Activated CD4-positive, alpha-beta T cell treated with anti-CD3 and anti-CD28 coated beads, Interleukin-2, amount 50 U/mL, for 1 hour (primary cell): ENCODE measurements around the gene FBXO4.
"Not testable (repeated sequence)": the region's sequence is repeated elsewhere in the genome, so short reads cannot be mapped to it uniquely, and the experiment has no call there.

ENCODE experiments used
- DNase-seq: peaks from one replicate; pipeline ENCODE4 v3.0.0-alpha.2; 2020

The FBXO4 gene

GRCh38 chr5:41925555-41925951 lies 472 bp downstream of the FBXO4 start:
- DNase-seq = peak; percentile 22

- no peak for DNase-seq
Measured at GRCh38 chr5:41927604-41928003, 2.5 kb downstream of the FBXO4 start.

DNA sequence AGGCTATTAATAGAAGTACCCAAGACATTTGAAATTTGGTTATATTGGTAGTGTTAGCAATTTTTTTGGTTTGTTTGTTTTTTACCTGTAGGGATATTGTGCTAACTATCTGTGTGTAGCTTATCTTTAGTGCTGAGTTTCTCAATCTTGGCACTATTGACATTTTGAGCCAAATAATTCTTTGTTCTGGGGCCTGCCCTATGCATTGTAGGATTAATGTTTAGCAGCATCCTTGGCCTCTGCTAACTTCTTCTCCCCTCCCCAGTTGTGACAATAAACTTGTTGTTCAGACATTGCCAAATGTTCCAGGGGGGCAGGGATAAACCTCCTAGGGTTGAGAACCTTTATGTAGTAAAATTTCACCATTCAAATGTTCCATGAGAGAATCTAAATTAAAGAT lies 4.0 kb downstream of the FBXO4 start:
- no peak for DNase-seq

- no peak for DNase-seq
Measured at GRCh38 chr5:41932770-41933169, 7.7 kb downstream of the FBXO4 start.

GRCh38 chr5:41935544-41935943 lies 10.5 kb downstream of the FBXO4 start:
- DNase-seq = no peak

DNA sequence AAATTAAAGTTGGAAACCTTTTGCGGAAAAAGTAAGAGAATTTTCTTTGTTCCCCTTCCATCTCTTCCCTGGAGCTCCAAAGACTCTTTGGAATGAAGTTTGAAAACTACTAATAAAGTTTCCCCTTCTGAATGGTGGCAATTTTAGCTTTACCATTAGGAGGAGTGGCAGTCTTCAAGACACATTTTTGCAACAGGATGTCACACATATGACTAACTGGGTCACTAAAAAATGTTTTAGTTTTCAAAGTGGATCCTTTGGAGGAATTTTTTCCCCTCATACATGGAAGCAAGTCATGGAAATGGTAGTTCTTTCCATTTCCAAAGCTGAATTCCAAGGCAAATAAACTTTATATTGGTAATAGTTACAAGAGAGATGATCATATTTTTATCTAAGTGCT lies 15.6 kb downstream of the FBXO4 start:
- no peak for DNase-seq

GRCh38 chr5:41945332-41945955 lies 20.4 kb downstream of the FBXO4 start:
- not testable (repeated sequence) for DNase-seq

DNA sequence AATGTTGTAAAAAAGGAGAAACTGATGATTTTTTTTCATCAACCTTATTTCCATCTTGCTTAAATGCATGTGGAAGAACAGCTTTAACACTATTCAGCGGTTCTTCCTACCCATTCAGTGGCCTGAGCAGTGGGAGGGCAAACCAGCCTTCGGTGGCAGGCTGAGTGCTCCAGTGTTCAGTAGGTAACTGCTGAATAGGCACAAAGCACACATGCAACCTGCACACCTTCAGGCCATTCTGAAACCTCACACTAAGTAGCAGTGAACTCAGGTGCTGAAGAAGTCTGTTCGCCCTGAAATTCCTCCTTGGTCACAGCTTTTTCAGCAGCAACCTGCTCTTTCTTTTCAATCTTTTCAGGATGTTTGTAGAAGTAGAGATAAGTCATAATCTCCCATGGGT lies 26.1 kb downstream of the FBXO4 start:
- DNase-seq = no peak

GRCh38 chr5:41954286-41954685 lies 29.2 kb downstream of the FBXO4 start:
- DNase-seq = no peak

DNA sequence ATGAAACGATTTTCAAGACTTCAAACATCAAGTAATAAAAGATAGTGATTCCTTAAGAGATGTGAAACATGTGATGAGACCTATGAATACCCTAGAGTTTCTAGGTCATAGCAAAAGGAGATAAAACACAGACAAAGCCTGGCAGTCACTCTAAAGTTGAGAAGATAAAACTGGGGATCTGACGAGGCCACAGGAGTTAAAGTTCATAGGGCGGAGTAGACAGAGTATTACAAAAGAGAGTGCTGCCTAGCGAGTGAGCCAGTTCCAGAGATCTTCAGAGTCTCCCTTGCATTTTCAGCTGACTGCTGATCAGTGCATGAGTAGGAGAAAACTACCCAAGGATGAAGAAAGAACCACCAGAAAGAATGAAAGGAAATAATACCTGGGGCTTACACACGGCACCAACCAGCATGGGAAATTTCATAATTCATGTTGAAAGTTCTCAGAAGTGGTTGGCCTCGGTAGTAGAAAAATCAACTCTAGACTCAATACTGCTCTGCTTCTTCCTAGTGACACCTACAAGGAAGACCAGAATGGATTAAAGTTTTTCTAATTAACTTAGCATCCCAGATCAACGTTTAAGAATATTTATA lies 30.4 kb downstream of the FBXO4 start:
- DNase-seq = no peak

GRCh38 chr5:41956943-41957342 lies 31.9 kb downstream of the FBXO4 start:
- DNase-seq = no peak

- DNase-seq = no peak
Measured at GRCh38 chr5:41960481-41960880, 35.4 kb downstream of the FBXO4 start.

DNA sequence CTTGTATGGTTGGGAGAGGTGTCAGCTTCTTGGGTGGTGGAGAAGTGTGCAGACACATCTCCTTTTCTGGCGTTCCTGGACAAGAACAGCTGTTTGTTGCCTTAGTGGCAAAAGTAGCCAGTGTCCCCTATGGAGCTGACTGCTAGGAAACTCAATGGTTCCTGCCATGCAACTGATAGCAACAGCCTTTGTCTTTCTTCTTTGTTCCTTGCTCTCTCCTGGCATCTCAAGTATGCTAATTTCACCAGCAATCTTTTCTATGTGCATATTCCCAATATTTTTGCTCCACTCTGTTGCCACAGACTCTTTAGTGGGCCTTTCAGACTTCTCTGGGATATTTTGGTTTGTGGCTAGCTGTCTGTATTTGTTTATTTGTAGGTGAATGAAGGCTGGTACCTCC lies 36.7 kb downstream of the FBXO4 start:
- no peak for DNase-seq

DNA sequence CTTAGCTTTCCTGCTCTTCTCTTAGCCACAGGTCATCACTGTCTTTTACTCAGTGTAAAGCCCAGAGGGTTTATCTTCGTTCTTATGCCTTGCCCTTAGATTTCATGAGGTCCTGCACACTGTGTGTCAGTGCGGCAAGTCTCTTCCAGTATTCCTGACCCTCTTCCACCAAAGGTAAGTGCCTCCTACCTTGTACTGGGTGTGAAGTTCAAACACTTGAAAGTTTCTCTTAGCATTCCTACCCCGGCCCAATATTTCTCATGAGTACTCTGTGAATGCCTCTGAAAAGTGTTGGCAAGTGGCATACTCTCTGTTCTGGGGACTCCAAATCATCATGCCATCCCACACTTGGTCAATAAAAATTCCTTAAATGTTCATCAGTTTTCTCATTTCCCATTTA lies 37.4 kb downstream of the FBXO4 start:
- DNase-seq = no peak

- DNase-seq = no peak
Measured at GRCh38 chr5:41966401-41967105, 41.5 kb downstream of the FBXO4 start.

- DNase-seq = no peak
Measured at GRCh38 chr5:41967401-41967800, 42.3 kb downstream of the FBXO4 start.

DNA sequence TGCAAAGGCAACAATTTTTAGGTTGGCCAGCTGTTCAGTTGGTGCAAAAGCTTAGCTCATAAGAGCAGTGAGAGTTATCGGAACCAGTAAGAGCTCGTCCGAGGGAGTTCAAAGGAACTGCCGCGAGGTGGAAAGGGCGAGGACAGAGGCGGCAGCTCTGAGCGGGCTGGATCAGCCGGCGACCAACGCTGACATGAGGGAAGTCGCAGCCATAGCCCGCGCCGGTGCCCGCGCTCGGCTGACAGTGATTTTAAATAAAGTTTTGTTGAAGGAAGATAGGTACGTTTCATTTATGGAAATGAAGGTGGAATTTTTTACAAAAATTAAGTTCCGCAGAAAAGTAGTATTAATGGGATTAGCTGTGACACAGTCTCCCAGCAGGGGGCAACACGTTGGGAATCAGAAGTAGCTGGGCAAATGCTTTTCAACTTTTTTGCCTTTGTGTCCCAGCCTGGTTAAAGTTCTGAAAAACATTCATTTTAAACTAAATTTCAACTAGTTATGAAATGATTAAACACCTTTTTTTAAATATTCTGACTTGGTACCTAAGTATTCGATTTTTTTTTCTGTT lies 43.2 kb downstream of the FBXO4 start:
- DNase-seq = no peak

- DNase-seq = no peak
Measured at GRCh38 chr5:41973087-41973486, 48.0 kb downstream of the FBXO4 start.

DNA sequence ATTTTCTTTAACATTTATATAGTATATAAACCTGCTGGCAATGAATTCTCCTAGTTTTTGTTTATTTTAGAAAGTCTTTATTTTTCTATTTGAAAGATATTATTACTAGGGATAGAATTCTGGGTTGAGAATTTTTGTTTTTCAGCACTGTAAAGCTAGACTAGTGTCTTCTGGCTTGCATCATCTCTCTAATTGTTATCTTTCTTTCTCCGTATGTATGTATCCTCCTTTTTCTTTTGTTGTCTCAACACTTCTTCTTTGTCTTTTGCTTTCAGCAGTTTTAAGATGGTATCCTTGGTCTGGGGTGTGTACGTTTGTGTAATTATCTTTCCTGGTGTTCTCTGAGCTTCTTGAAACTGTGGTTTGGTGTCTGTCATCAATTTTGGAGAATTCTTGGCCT lies 48.8 kb downstream of the FBXO4 start:
- no peak for DNase-seq

GRCh38 chr5:41978676-41979075 lies 53.6 kb downstream of the FBXO4 start:
- DNase-seq = no peak

GRCh38 chr5:41980396-41980795 lies 55.3 kb downstream of the FBXO4 start:
- no peak for DNase-seq

DNA sequence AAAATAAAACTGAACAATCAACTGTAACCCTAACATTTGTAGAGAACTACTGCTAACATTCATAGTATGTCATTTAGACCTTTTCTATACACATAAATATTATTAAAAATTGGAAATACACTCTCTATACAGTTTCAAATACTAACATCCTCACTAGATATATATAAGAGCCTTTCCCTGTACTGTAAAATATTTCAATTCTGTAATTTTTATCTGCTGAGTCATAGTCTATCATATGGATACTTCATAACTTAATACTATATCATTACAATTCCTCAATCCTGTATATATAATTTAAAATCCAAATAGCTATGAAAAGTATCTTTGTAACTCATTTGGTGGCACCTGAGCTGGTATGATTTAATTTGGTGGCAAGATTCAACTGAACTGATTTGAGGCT lies 55.8 kb downstream of the FBXO4 start:
- DNase-seq = no peak

- not testable (repeated sequence) for DNase-seq
Measured at GRCh38 chr5:41982858-41983257, 57.8 kb downstream of the FBXO4 start.

DNA sequence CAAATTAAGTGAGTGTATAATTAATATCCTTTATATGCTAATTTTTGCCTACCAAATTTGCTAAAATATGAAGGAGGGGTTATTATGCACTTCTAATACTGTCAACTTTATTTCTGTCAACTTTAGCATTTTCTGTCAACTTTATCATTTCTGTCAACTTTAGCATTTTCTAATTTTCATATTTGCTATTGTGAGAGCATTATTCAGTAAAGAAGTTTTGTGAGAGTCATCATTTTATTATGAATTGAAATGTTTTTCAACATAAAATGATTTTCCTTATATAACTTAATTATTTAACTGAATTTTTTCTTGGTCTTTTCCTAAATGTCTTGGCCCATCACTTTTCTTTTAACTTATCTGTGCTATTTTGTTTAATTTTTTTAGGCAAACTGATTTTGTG lies 58.2 kb downstream of the FBXO4 start:
- DNase-seq = no peak
